Suppressor macrophage treated with lipopolysaccharide for 4 hours (primary cell): ENCODE results near the gene DAPP1.
"Not testable (repeated sequence)": the region's sequence is repeated elsewhere in the genome, so short reads cannot be mapped to it uniquely, and the experiment has no call there.

ENCODE experiments used
- DNase-seq: peaks from one replicate; pipeline ENCODE4 v3.0.0-alpha.2; 2020

Gene DAPP1

GRCh38 chr4:99825272-99825671 is 8.6 kb downstream of the DAPP1 start:
- peak; percentile 10 for DNase-seq

DNA sequence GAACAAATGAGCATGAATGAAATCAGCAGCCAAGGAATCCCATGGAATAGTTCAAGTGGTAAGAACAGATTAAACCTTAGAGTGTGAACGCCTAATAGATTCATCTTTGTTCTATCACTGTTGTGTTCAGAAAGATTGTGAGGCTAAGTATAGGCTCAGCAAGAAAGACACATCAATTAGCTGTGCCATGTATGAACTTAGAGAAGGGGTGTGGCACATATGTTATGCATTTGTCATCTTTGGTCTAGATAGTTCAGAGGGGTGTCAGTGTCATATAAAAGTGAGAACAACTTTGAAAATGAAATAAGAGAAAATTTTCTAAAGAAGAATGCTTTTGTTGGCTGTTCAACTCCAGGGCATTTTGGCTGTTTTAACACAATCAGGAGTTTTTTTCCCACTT is 9.4 kb downstream of the DAPP1 start:
- DNase-seq: no peak

DNA sequence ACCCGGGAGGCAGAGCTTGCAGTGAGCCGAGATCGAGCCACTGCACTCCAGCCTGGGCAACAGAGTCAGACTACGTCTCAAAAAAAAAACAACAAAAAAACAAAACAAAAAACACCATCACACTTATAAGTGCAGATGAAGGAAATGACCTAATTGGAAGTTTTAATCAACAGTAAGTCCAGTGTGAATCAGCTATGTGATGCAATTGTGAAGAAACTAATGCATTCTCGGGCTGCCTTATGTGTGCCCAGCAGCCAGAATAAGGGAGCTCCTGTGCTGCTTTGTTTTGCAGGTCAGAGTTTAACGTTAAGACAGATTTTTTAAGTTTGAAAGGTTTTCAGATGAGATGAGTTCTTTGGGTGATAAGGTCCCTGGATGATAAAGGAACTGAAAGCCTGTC is 10.8 kb downstream of the DAPP1 start:
- peak; percentile 68 for DNase-seq

DNA sequence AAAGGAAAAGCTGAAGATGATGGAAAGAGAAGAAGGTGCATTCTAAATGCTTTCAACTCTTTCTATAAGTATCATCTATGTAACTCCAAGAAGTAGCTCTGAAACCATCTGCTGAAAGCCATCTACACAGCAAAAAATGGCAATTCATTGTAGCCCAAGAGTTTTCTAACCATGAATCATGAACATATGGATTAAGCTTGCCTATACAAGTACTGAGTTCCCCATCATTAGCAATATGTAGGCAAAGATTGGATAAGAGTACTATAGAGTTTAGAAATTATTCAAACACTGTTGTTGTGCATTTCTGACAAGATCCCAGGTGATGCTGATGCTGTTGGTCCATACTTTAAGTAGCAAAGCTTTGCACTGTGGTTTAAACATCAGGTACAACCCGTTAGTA is 11.2 kb downstream of the DAPP1 start:
- DNase-seq: no peak

- no peak for DNase-seq
Observed at GRCh38 chr4:99828477-99828876, 11.8 kb downstream of the DAPP1 start.

DNA sequence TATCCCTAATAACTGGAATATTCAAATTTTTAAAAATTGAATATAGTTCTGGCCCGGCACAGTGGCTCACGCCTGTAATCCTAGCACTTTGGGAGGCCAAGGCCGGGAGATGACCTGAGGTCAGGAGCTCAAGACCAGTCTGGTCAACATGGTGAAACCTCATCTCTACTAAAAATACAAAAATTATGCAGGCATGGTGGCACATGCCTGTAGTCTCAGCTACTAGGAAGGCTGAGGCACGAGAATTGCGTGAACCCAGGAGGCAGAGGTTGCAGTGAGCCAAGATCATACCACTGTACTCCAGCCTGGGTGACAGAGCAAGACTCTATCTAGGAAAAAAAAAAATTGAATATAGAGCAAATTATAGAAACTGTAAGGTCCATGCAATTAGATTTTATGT is 13.4 kb downstream of the DAPP1 start:
- not testable (repeated sequence) for DNase-seq

GRCh38 chr4:99832321-99832720 is 15.7 kb downstream of the DAPP1 start:
- DNase-seq: no peak

DNA sequence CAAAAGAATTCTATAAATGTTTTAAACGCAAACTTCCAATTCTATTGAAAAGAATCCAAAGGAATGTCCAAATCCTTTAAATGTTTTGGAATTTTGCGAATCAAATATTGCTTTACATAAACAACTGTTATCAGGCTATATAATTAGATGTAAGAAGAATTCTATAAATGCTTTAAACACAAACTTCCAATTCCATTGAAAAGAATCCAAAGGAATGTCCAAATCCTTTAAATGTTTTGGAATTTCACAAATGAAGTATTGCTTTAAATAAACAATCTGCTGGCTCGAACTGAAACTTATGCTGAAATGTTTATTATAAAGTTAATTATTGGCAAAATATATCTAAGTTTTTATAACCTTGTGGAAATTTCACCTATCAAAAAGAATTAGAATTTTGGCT is 16.1 kb downstream of the DAPP1 start:
- DNase-seq: no peak

DNA sequence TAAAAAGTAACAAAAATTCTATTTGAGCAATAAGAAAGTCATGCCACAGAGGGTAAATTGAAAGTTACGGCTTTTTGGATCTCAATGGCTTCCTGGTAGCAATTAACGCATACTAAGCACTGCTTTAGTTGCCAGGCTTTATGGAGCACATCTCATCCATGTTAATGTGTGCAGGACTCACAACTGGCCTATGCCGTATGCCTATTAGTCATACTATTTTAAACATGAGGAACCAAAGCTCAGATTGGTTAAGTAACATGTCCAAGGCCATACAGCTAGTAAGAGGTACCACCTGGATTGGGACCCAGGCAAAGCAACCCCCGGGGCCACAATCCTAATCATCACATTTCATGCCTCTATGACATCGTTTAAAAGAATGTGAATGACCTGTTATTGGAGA is 17.1 kb downstream of the DAPP1 start:
- peak; percentile 17 for DNase-seq

- no peak for DNase-seq
Observed at GRCh38 chr4:99834569-99834968, 17.9 kb downstream of the DAPP1 start.

GRCh38 chr4:99835942-99836341 is 19.3 kb downstream of the DAPP1 start:
- no peak for DNase-seq

DNA sequence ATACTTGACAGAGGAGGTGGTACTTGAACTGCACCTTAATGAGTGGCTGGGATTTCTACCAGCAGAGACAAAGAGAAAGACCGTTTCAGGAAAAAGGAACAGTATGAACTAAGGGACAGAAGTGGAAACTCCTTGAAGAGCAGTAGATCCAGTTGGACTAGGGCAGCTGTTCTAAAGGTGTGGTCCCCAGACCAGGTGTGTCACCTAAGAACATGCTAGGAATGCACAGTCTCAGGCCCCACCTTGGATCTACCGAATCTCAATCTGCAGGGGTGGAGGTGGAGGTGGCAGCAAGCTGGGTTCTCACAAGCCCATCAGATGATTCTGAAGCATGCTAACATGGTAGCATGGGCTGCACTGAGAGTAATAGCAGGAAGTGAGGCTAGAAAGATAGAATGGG is 22.3 kb downstream of the DAPP1 start:
- DNase-seq: no peak

- peak; percentile 37 for DNase-seq
Observed at GRCh38 chr4:99841129-99841528, 24.5 kb downstream of the DAPP1 start.

DNA sequence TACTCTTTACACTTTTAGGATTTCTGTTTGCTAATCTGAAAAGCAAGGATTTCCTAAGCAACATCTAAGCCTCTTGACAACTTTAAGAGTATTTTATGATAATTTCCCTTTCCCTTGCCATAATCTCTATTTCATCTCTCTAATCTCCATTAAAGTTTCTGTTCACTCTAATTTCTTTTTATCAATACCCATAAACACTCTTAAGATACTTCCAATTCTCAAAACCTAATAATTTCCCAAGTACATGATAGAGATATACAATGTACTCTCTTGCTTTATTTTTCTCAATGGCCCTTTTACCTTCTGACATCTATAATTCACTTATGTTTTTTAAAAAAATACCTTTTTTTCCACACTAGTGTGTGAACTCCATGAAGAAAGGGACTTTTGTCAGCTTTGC is 26.8 kb downstream of the DAPP1 start:
- DNase-seq: no peak

- no peak for DNase-seq
Observed at GRCh38 chr4:99844048-99844447, 27.4 kb downstream of the DAPP1 start.

GRCh38 chr4:99845179-99845578 is 28.6 kb downstream of the DAPP1 start:
- no peak for DNase-seq

- DNase-seq: peak; percentile 27
Observed at GRCh38 chr4:99845708-99846469, 29.3 kb downstream of the DAPP1 start.

GRCh38 chr4:99846891-99847290 is 30.3 kb downstream of the DAPP1 start:
- DNase-seq: no peak

GRCh38 chr4:99847362-99847976 is 30.8 kb downstream of the DAPP1 start:
- DNase-seq: peak; percentile 51

DNA sequence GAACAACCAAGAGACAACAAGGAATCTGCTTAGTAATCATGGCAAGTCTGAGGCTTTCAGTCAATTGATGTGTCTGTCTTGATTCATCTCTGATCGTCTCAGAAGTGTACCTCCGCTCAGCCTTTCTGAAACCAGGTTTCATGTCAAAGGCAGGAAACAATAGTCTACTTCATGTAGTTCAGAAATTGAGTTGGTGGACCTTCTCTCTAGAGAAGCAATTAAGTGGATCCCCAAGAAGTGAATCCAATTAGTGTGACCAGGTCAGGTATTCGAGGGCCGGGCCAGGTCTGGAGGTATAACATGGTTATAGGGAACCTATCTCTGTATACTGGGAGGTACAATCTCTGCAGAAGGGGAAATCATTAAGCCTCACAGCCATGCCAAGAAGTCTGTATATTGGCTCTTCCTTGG is 32.0 kb downstream of the DAPP1 start:
- no peak for DNase-seq

DNA sequence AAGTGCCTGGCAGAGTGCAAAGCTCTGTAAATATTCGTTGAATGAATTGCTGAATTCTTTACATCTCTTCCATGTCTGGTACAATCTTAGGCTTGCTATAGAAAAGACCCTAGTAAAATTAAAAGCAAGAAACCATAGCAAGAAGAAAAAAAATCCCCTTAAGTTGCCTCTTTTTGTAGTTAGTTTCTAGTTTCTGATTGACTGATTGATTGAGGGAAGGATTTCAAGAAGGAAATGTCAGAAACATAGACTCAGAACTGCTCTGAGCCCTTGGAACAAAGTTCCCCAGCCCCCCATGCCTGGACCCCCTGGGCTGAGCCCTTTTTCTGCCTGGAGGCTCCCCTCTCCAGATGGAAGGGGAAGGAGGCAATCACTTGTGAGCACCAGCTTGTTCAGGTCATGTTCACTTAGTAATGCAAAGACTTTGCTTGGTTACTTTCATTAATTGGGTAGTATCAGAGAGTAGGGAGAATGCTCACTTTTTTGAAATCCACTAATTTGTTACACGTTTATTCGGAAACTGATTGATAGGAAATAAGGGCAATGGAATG is 35.6 kb downstream of the DAPP1 start:
- DNase-seq: no peak

DNA sequence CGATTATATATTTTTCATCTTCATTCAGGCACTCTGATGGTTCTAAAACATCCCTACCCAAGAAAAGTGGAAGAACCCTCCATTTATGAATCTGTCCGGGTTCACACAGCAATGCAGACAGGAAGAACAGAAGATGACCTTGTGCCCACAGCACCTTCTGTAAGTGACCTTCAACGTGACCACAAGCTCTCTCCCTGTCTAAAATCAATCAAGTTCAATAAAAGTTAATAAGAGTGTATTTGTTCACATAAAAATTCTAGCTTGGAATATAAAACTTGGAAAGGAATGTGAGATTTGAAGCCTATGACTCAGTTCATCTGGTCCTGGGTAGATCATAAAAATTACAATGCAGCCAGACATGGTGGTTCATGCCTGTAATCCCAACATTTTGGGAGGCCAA is 36.6 kb downstream of the DAPP1 start:
- no peak for DNase-seq

GRCh38 chr4:99853999-99854398 is 37.4 kb downstream of the DAPP1 start:
- no peak for DNase-seq

DNA sequence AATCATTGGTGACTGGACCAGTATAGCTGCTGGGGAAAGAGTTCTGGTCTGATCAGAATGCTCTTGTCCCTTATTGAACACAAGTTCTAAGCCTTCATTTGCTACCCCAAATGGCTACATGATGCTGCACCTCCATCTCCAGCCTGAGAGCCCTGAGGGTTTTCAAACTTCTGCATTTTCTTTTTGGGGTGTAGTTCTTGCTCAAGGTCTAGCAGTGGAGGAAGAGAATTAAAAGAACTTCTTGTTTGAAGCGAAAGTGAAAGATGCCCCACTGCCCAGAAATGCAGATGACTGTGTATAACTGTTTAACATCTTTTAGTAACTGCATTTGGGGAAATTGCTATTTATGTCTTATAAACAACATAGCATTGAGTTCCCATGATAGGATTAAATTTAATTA is 39.1 kb downstream of the DAPP1 start:
- DNase-seq: peak; percentile 80

DNA sequence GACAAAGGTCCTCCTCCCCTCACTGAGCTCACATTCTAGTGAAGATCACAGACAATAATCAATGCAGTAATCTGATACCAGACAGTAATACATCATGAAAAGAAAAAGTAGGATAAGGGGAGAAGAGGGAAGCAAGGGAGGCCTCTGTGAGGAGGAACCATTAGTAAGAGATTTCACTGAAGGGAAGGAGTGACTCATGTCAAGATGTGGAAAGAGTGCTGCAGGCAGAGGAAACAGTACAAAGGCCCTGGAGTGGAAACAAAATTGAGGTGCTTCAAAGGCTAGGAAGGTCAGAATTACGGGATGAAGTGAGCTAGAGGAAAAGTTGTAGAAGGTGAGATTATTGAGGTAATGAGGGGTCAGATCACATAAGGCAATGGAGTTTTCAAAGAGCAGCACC is 39.5 kb downstream of the DAPP1 start:
- DNase-seq: peak; percentile 89
